Measurements from ENCODE around the gene MOB3A. TPM values are rescaled to one million over a fixed set of nuclear protein-coding genes. Genes with fewer than 3 reads are reported as not detected.

MOB3A gene
- total and polyA plus RNA-seq, 5 donors from 2014 or later: 73.6 to 131 (median 89.5) TPM

DNA sequence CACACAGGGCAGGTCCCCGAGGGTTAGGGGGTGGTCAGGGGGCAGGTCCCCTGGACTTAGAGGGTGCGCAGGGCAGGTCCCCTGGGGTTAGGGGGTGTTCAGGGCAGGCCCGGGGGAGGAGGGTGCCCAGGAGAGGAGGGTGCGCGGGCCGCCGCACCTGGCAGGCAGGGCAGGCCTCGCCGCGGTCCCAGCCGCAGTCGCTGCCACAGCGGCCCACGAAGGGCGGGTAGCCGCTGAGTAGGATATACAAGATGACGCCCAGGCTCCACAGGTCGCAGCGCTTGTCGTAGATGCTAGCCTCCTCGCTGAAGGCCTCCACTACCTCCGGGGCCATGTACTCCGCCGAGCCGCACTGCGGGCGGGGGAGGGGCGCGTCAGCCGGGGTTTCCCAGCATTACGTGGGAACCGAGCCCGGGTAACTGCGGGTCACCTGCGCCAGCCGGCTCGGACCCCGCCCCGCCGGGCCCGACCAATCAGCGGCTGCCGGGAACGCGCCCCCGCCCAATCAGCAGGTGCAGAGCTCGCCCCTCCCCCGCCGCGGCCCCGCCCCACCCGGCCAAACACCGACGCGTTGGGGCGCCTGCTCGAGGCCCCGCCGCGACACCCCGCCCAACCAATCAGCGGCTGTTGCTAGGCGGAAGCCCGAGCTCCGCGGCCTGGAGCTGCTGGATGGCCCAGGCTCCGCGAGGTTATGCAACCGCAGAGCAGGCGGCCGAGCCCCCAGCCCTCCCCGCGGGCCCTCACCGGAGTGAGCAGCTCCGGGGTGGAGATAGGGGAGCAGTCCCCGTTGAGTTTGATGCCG is 54.2 kb downstream of the MOB3A start:
- Mint-ChIP-seq H3K27ac (peak overlapping the region in 2 of 3 donors; percentile 89 to 97), H3K9me3 (no peaks in the 10 kb centered on the region), H3K4me1 (peaks cover 0 to 50% (median 10%) of the 10 kb centered on the region in 4 donors), H3K27me3 (no peaks in the 10 kb centered on the region), H3K36me3 (peaks cover 3% of the 10 kb centered on the region), H3K4me3 (peak overlapping the region; percentile 64 to 84 (median 77))
- DNase-seq: peak; percentile 98 to 99 (median 99)
- Histone ChIP-seq H3K9me3 (ENCODE audit: control insufficient read depth in 2 of 2, low read length in 2 of 2) (no peaks in the 10 kb centered on the region), H3K4me1 (ENCODE audit: control insufficient read depth, insufficient read depth, low read length, poor library complexity, severe bottlenecking) (peaks cover 58% of the 10 kb centered on the region), H3K27ac (ENCODE audit: insufficient read depth, low read length, poor library complexity, severe bottlenecking) (peak overlapping the region; percentile 99), H3K36me3 (ENCODE audit: control insufficient read depth, insufficient read depth, low read length) (peaks cover 56% of the 10 kb centered on the region), H3K4me3 (ENCODE audit: low read depth, low read length) (no peak overlapping the region), H3K27me3 (ENCODE audit: control insufficient read depth, insufficient read depth, low read length) (no peaks in the 10 kb centered on the region)
- peak; percentile 85 for ATAC-seq (ENCODE audit: low read depth in 2 of 2)

DNA sequence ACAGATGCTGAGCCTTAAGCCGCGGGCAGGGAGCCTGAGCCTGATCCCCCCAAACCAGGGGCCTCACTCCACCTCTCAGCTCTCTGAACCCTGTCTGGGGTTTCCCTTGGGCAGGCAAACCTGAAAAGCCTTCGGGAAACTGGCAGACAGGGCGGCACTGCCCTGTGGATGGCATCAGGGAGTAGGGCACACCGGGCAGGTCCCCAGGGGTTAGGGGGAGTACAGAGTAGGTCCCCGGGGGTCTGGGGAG is 54.8 kb downstream of the MOB3A start:
- peaks cover 56% of the 10 kb centered on the region for H3K36me3 ChIP-seq (ENCODE audit: control insufficient read depth, insufficient read depth, low read length)
- peaks cover 3% of the 10 kb centered on the region for H3K36me3 Mint-ChIP-seq
- peak overlapping the region; percentile 99 for H3K27ac ChIP-seq (ENCODE audit: insufficient read depth, low read length, poor library complexity, severe bottlenecking)
- H3K9me3 ChIP-seq (ENCODE audit: control insufficient read depth in 2 of 2, low read length in 2 of 2): no peaks in the 10 kb centered on the region
- no peak for DNase-seq
- H3K4me3 Mint-ChIP-seq: peak overlapping the region in 2 of 4 donors; percentile 12 to 70
- no peaks in the 10 kb centered on the region for H3K9me3 Mint-ChIP-seq
- H3K4me3 ChIP-seq (ENCODE audit: low read depth, low read length): no peak overlapping the region
- H3K4me1 ChIP-seq (ENCODE audit: control insufficient read depth, insufficient read depth, low read length, poor library complexity, severe bottlenecking): peaks cover 53% of the 10 kb centered on the region
- H3K4me1 Mint-ChIP-seq: peaks cover 0 to 45% (median 9%) of the 10 kb centered on the region in 4 donors
- peak overlapping the region in 2 of 3 donors; percentile 89 to 92 for H3K27ac Mint-ChIP-seq
- no peaks in the 10 kb centered on the region for H3K27me3 ChIP-seq (ENCODE audit: control insufficient read depth, insufficient read depth, low read length)
- H3K27me3 Mint-ChIP-seq: no peaks in the 10 kb centered on the region
- no peak for ATAC-seq (ENCODE audit: low read depth in 2 of 2)

DNA sequence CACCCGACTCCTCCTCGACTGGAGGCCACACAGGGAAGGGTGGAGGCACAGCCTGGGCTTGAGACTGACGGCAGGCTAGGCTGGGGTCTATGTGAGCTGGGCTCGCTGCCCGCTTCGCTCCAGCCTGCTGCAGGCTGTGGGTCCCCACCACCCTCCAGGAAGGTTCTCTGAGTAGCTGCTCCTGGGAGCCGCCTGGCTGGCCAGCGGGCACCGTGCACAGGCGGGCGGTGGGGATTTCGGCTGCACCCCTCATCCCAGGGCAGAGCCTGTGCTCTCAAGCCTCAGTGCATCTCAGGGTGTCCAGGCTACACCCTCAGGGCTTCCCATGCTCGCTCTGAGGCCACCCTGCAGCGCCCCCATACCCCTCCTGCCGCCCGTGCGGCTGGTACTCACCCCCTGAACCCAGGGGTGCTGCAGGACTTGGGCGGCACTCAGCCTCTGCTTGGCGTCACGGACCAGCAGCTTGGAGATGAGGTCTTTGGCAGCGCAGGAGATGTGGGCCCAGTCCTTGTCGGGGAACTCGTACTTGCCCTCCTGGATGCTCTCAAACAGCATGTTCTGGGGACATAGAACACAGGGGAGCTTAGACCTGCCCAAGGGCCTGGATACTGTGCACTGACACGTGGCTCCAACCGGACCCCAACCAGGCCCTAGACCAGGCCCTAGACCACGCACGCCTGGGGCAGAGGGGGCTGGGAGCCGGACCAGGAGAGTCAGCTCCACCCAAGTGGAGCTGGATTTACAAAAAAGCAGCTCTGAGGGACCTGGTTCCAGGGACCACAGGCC is 55.3 kb downstream of the MOB3A start:
- ATAC-seq (ENCODE audit: low read depth in 2 of 2) (no peak), DNase-seq (no peak)
- H3K27me3 ChIP-seq (ENCODE audit: control insufficient read depth, insufficient read depth, low read length): no peaks in the 10 kb centered on the region
- H3K36me3 Mint-ChIP-seq: peaks cover 3% of the 10 kb centered on the region
- peaks cover 51% of the 10 kb centered on the region for H3K4me1 ChIP-seq (ENCODE audit: control insufficient read depth, insufficient read depth, low read length, poor library complexity, severe bottlenecking)
- peak overlapping the region in 2 of 3 donors; percentile 89 to 92 for H3K27ac Mint-ChIP-seq
- peaks cover 54% of the 10 kb centered on the region for H3K36me3 ChIP-seq (ENCODE audit: control insufficient read depth, insufficient read depth, low read length)
- H3K4me3 Mint-ChIP-seq: peak overlapping the region in 2 of 4 donors; percentile 12 to 70
- no peak overlapping the region for H3K4me3 ChIP-seq (ENCODE audit: low read depth, low read length)
- H3K27ac ChIP-seq (ENCODE audit: insufficient read depth, low read length, poor library complexity, severe bottlenecking): peak overlapping the region; percentile 99
- H3K27me3 Mint-ChIP-seq: no peaks in the 10 kb centered on the region
- H3K4me1 Mint-ChIP-seq: peaks cover 0 to 42% (median 9%) of the 10 kb centered on the region in 4 donors
- H3K9me3 ChIP-seq (ENCODE audit: control insufficient read depth in 2 of 2, low read length in 2 of 2): no peaks in the 10 kb centered on the region
- peaks cover 0 to 1% (median 0%) of the 10 kb centered on the region in 7 donors for H3K9me3 Mint-ChIP-seq

GRCh38 chr19:2039959-2040646 is 56.0 kb downstream of the MOB3A start:
- peaks cover 47% of the 10 kb centered on the region for H3K4me1 ChIP-seq (ENCODE audit: control insufficient read depth, insufficient read depth, low read length, poor library complexity, severe bottlenecking)
- Mint-ChIP-seq H3K27me3 (no peaks in the 10 kb centered on the region), H3K27ac (peak overlapping the region in 1 of 3 donors; percentile 55), H3K9me3 (peaks cover 0 to 1% (median 0%) of the 10 kb centered on the region in 7 donors), H3K4me1 (peaks cover 0 to 41% (median 11%) of the 10 kb centered on the region in 4 donors), H3K4me3 (no peak overlapping the region), H3K36me3 (peaks cover 3% of the 10 kb centered on the region)
- ATAC-seq (ENCODE audit: low read depth in 2 of 2) (no peak), DNase-seq (no peak)
- H3K27ac ChIP-seq (ENCODE audit: insufficient read depth, low read length, poor library complexity, severe bottlenecking): peak overlapping the region; percentile 99
- H3K4me3 ChIP-seq (ENCODE audit: low read depth, low read length): no peak overlapping the region
- H3K27me3 ChIP-seq (ENCODE audit: control insufficient read depth, insufficient read depth, low read length): no peaks in the 10 kb centered on the region
- no peaks in the 10 kb centered on the region for H3K9me3 ChIP-seq (ENCODE audit: control insufficient read depth in 2 of 2, low read length in 2 of 2)
- peaks cover 47% of the 10 kb centered on the region for H3K36me3 ChIP-seq (ENCODE audit: control insufficient read depth, insufficient read depth, low read length)

DNA sequence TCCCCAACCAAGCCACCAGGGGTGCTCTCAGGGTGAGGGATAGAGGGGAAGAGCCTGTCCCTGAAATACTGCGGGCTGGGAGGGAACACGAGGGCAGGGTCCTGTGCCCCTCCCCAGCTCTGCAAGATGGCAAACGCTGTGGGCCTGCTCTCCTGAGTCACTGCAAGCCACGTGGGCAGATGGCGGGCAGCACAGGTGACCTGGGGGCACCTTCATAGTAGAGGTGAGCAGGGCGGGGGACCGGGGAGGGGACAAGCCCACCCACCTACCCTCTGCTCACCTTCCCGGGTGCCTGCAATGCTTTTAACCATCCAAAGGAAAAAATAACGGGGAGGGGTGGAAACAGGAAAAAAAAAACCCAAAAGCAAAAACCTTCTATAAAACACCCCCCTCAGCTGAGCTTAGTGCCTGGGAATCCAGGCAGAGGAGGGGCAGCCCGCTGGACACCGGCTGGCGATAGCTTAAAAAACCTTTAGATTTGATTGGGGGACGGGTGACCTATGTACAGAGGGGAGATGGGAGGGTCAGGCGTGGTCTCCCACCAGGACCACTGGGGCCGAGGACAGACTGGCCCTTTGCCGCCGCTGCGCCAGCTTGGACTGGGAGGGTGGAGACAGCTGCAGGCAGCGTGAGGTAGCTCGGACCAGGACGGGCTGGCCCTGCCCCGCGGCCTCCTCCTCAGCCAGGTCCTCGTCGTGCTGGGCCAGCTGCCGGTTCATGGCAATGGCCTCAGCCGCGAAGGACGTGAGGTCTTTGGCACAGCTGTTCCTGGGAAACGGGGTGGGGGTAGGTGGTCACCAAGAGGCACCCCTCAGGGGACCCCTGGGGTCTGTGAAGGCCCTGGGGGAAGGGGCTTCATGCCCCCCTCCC is 56.8 kb downstream of the MOB3A start:
- H3K27ac ChIP-seq (ENCODE audit: insufficient read depth, low read length, poor library complexity, severe bottlenecking): no peak overlapping the region
- H3K27ac Mint-ChIP-seq: peak overlapping the region in 2 of 3 donors; percentile 20 to 62
- peak overlapping the region in 2 of 4 donors; percentile 46 to 69 for H3K4me3 Mint-ChIP-seq
- no peaks in the 10 kb centered on the region for H3K27me3 ChIP-seq (ENCODE audit: control insufficient read depth, insufficient read depth, low read length)
- peaks cover 3% of the 10 kb centered on the region for H3K36me3 Mint-ChIP-seq
- DNase-seq: no peak
- peaks cover 42% of the 10 kb centered on the region for H3K36me3 ChIP-seq (ENCODE audit: control insufficient read depth, insufficient read depth, low read length)
- no peaks in the 10 kb centered on the region for H3K27me3 Mint-ChIP-seq
- no peak overlapping the region for H3K4me3 ChIP-seq (ENCODE audit: low read depth, low read length)
- H3K9me3 ChIP-seq (ENCODE audit: control insufficient read depth in 2 of 2, low read length in 2 of 2): no peaks in the 10 kb centered on the region
- peaks cover 0 to 1% (median 0%) of the 10 kb centered on the region in 7 donors for H3K9me3 Mint-ChIP-seq
- no peak for ATAC-seq (ENCODE audit: low read depth in 2 of 2)
- peaks cover 0 to 43% (median 10%) of the 10 kb centered on the region in 4 donors for H3K4me1 Mint-ChIP-seq
- H3K4me1 ChIP-seq (ENCODE audit: control insufficient read depth, insufficient read depth, low read length, poor library complexity, severe bottlenecking): peaks cover 46% of the 10 kb centered on the region

DNA sequence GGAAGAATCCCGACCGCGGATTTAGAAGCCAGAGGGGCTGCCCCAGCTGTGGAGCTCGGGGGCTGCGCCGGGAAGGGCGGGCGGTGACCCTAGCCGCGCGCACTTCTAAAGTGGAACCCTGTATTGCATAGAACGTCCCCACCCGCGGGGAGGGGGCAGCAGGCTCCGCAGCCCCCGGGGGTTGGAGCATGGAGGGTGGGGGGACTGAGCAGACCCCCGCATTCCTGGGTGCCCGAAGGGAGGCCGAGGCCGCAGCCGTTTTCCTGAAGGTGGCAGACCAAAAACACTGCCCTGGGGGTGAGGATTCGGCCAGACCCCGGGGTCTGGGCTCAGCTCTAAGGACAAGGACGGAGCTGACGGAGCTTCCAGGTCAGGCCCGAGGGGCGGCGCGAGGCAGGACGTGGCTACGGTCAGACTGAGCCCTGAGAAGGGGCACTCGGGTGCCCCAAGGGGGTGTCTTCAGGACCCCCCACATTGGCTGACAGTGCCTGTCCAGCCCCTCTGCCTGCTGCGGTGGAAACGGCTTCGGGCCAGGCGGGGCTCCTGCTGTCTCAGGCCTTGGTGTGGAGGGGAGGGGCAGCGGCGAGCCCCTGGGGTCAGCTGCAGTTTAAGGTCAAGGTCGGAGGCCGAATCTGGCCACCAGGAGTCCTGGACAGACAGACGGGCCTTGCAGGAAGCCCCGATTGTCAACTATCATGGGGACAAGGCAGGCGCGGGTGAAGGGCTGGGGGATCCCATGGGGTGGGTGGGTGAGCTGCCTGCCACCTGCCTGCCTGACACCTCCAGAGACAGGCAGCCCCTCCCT is 57.6 kb downstream of the MOB3A start:
- ATAC-seq (ENCODE audit: low read depth in 2 of 2) (no peak), DNase-seq (no peak)
- H3K36me3 ChIP-seq (ENCODE audit: control insufficient read depth, insufficient read depth, low read length): peaks cover 38% of the 10 kb centered on the region
- Mint-ChIP-seq H3K27ac (no peak overlapping the region), H3K36me3 (peaks cover 3% of the 10 kb centered on the region), H3K9me3 (peaks cover 0 to 1% (median 0%) of the 10 kb centered on the region in 7 donors), H3K4me3 (no peak overlapping the region), H3K27me3 (no peaks in the 10 kb centered on the region), H3K4me1 (peaks cover 0 to 37% (median 7%) of the 10 kb centered on the region in 4 donors)
- H3K27ac ChIP-seq (ENCODE audit: insufficient read depth, low read length, poor library complexity, severe bottlenecking): no peak overlapping the region
- peaks cover 43% of the 10 kb centered on the region for H3K4me1 ChIP-seq (ENCODE audit: control insufficient read depth, insufficient read depth, low read length, poor library complexity, severe bottlenecking)
- H3K9me3 ChIP-seq (ENCODE audit: control insufficient read depth in 2 of 2, low read length in 2 of 2): no peaks in the 10 kb centered on the region
- no peak overlapping the region for H3K4me3 ChIP-seq (ENCODE audit: low read depth, low read length)
- no peaks in the 10 kb centered on the region for H3K27me3 ChIP-seq (ENCODE audit: control insufficient read depth, insufficient read depth, low read length)

Measured in CD4-positive, CD25-positive, alpha-beta regulatory T cell (primary cell).